Panc1 (cell line): ENCODE measurements around the gene SLC5A2. TPM values are rescaled to one million over a fixed set of nuclear protein-coding genes. Genes with fewer than 3 reads are reported as not detected.
"Not testable (repeated sequence)": the region's sequence is repeated elsewhere in the genome, so short reads cannot be mapped to it uniquely, and the experiment has no call there.

Source experiments
- ATAC-seq: fragments of 200-7000 bp; cut with Tn5 transposase; 2 replicates; pipeline ENCODE4 v1.9.1; 2020; ENCODE audit warnings: mild to moderate bottlenecking, moderate library complexity
- BruUV-seq: library from RNA; stranded (reverse); fragments of 400-500 nt; replicated peaks from 2 replicates; lab custom pipeline; 2021; lab: Mats Ljungman, UMichigan
- CTCF ChIA-PET: fragments of 300-600 bp; sonication (Branson Sonifier 250); formaldehyde crosslinking; loops from one replicate; lab custom pipeline; 2022; ENCODE audit warnings: antibody characterized with exemption; lab: Charles Lee
- POLR2A ChIA-PET: fragments of 300-600 bp; sonication (Branson Sonifier 250); formaldehyde crosslinking; loops from one replicate; lab custom pipeline; 2022; ENCODE audit warnings: antibody characterized with exemption; lab: Charles Lee
- DNase-seq: peaks from one replicate; pipeline ENCODE4 v3.0.0-alpha.2; 2010; ENCODE audit warnings: low read depth, low spot score
- H3K27ac ChIP-seq: 2 replicates; pipeline ENCODE4 v1.5.1; 2011; ENCODE audit warnings: mild to moderate bottlenecking, low read length, inconsistent platforms
- H3K27me3 ChIP-seq: fragments of 200-500 bp; sonication (Bioruptor generic); 2 replicates; pipeline ENCODE4 v1.6.0; 2014; ENCODE audit warnings: low read length, inconsistent platforms; ENCODE audit not compliant: control insufficient read depth, insufficient read depth
- H3K36me3 ChIP-seq: fragments of 200-500 bp; sonication (Bioruptor generic); 2 replicates; pipeline ENCODE4 v1.5.1; 2014; ENCODE audit warnings: inconsistent platforms, mild to moderate bottlenecking, low read length, moderate library complexity; ENCODE audit not compliant: control insufficient read depth, insufficient read depth
- H3K4me1 ChIP-seq: 2 replicates; pipeline ENCODE4 v1.5.1; 2011; ENCODE audit warnings: inconsistent platforms, mild to moderate bottlenecking, low read length, moderate library complexity; ENCODE audit not compliant: control insufficient read depth, insufficient read depth
- H3K4me3 ChIP-seq, 2 experiments: 2 replicates each; pipeline ENCODE4 v1.5.1; 2011 to 2012; ENCODE audit warnings: low read depth in 2 of 2, low read length in 2 of 2, mild to moderate bottlenecking in 2 of 2, inconsistent platforms in 1 of 2, moderate library complexity in 1 of 2
- H3K9me3 ChIP-seq: fragments of 200-500 bp; sonication (Bioruptor generic); 2 replicates; pipeline ENCODE4 v1.5.1; 2014; ENCODE audit warnings: low read depth, mild to moderate bottlenecking, inconsistent platforms, low read length, moderate library complexity; ENCODE audit not compliant: control insufficient read depth, insufficient read depth
- CTCF ChIP-seq: fragments of 450-650 bp; IDR thresholded peaks from 2 replicates; pipeline ENCODE4 v1.5.1; 2017; ENCODE audit warnings: mild to moderate bottlenecking
- POLR2AphosphoS5 ChIP-seq: IDR thresholded peaks from 2 replicates; pipeline ENCODE4 v1.6.1; 2012; ENCODE audit warnings: mild to moderate bottlenecking, low read depth, low read length, moderate library complexity
- REST ChIP-seq, 2 experiments: IDR thresholded peaks; 2 replicates each; pipeline ENCODE4 v1.6.1; 2011 to 2012; ENCODE audit warnings: low read depth in 2 of 2, control low read depth in 1 of 2, low read length in 1 of 2, mild to moderate bottlenecking in 1 of 2, moderate library complexity in 1 of 2; ENCODE audit not compliant: insufficient read depth in 1 of 2
- SIN3A ChIP-seq: IDR thresholded peaks from 2 replicates; pipeline ENCODE4 v1.6.1; 2012; ENCODE audit warnings: low read depth, mild to moderate bottlenecking, low read length, moderate library complexity, borderline replicate concordance; ENCODE audit not compliant: insufficient read depth
- TCF7L2 ChIP-seq: IDR thresholded peaks from 2 replicates; pipeline ENCODE4 v1.6.1; 2011; ENCODE audit warnings: mild to moderate bottlenecking, low read depth, low read length, inconsistent platforms
- in situ Hi-C: cut with HindIII; loops from 2 replicates; pipeline ENCODE4 v1.10.0; 2016; ENCODE audit warnings: low sequenced_read_pairs, low pct_unique_long_range_greater_than_20kb
- intact Hi-C: fragments of 100-400 bp; cut with micrococcal nuclease; formaldehyde crosslinking; loops from one replicate; pipeline ENCODE4 v1.10.0; 2022; ENCODE audit not compliant: unreplicated experiment
- total RNA-seq: library from RNA; stranded (reverse); gene quantifications from one replicate; pipeline ENCODE4 v1.2.1, GENCODE V29; 2021; ENCODE audit not compliant: unreplicated experiment

Gene SLC5A2
- total RNA-seq, 1 experiment from 2014 or later = 0.15 TPM

GRCh38 chr16:31521368-31521767 is 38.4 kb downstream of the SLC5A2 start:
- in situ Hi-C loops = no loop called here

GRCh38 chr16:31522071-31522470 is 39.1 kb downstream of the SLC5A2 start:
- intact Hi-C loops = no loop called here
- POLR2A ChIA-PET = no interaction called here
- Histone ChIP-seq H3K27ac (no peak overlapping the region), H3K4me3 (no peak overlapping the region), H3K4me1 (no peaks in the 10 kb centered on the region), H3K9me3 (no peaks in the 10 kb centered on the region), H3K36me3 (no peaks in the 10 kb centered on the region), H3K27me3 (no peaks in the 10 kb centered on the region)
- DNase-seq (no peak), ATAC-seq (no peak)
- no TSS peak for BruUV-seq
- in situ Hi-C loops = no loop called here
- CTCF ChIA-PET = no interaction called here
- no peak for TF ChIP-seq SIN3A
- no peak for TF ChIP-seq REST (IDR thresholded peaks at IDR 0.05; ENCODE audit: insufficient read depth in 1 of 2, low read depth in 2 of 2, low read length in 1 of 2)
- TF ChIP-seq CTCF = no peak
- no peak for TF ChIP-seq TCF7L2
- TF ChIP-seq POLR2AphosphoS5 = no peak

More at GRCh38 chr16:31521368-31521767, 38.4 kb downstream of the SLC5A2 start:
- Histone ChIP-seq H3K27ac (no peak overlapping the region), H3K9me3 (no peaks in the 10 kb centered on the region), H3K4me1 (no peaks in the 10 kb centered on the region), H3K4me3 (no peak overlapping the region), H3K27me3 (no peaks in the 10 kb centered on the region), H3K36me3 (no peaks in the 10 kb centered on the region)
- no peak for TF ChIP-seq SIN3A
- POLR2A ChIA-PET = no interaction called here
- CTCF ChIA-PET = no interaction called here
- no TSS peak for BruUV-seq
- ATAC-seq (no peak), DNase-seq (no peak)
- intact Hi-C loops = no loop called here

- H3K9me3 ChIP-seq, H3K27ac ChIP-seq, ATAC-seq, BruUV-seq, H3K36me3 ChIP-seq, POLR2A ChIA-PET, DNase-seq, CTCF ChIA-PET, H3K4me3 ChIP-seq, H3K4me1 ChIP-seq, in situ Hi-C loops, H3K27me3 ChIP-seq, intact Hi-C loops: not testable (repeated sequence)
These were observed 40.8 kb downstream of the SLC5A2 start for GRCh38 chr16:31523768-31524167.
